ENCODE results near the gene CNTD1.

Gene CNTD1

DNA sequence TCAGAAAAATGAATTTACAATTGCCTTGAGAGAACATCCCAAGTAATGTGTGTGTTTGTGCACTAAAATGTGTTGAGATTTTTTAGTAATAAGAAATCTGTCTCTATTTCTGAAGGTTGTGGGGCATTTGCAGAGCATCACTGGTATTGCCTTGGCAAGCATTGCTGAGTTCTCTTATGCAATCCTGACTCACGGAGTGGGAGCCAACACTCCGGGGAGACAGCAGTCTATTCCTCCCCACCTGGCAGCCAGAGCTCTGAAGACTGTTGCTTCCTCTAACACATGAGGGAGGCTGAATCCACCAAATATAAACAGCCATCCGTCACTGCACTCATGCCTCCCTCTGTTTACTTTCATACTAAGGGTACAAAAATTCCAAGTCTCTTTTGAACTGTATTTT is 10.6 kb downstream of the CNTD1 start:
- DNase-seq (ENCODE audit: low read depth, low spot score): no peak
- no peak overlapping the region for H3K4me3 ChIP-seq
- no peaks in the 10 kb centered on the region for H3K9me3 ChIP-seq (ENCODE audit: low read depth, low read length)
- peaks cover 21% of the 10 kb centered on the region for H3K36me3 ChIP-seq (ENCODE audit: insufficient read depth, low read length)
- no peak overlapping the region for H3K27ac ChIP-seq
- TF ChIP-seq FOXP2 (optimal IDR thresholded peaks at IDR 0.05; ENCODE audit: control extremely low read depth, extremely low read length, insufficient read depth) (no peak), POLR2AphosphoS5 (IDR thresholded peaks at IDR 0.05; ENCODE audit: borderline replicate concordance, low read depth, low read length) (no peak), EZH2 (IDR thresholded peaks at IDR 0.05) (no peak)
- H3K9ac ChIP-seq (ENCODE audit: insufficient read length): no peak overlapping the region

- Histone ChIP-seq H3K27ac (peak overlapping the region; percentile 33; the same call in 1 of the 2 replicates), H3K4me3 (peak overlapping the region; percentile 32; the same call in 1 of the 2 replicates), H3K36me3 (ENCODE audit: insufficient read depth, low read length) (peaks cover 64% of the 10 kb centered on the region), H3K9ac (ENCODE audit: insufficient read length) (peak overlapping the region; percentile 13), H3K9me3 (ENCODE audit: low read depth, low read length) (no peaks in the 10 kb centered on the region)
- DNase-seq (ENCODE audit: low read depth, low spot score): peak; percentile 47
- TF ChIP-seq EZH2 (IDR thresholded peaks at IDR 0.05) (no peak), POLR2AphosphoS5 (IDR thresholded peaks at IDR 0.05; ENCODE audit: borderline replicate concordance, low read depth, low read length) (no peak), FOXP2 (optimal IDR thresholded peaks at IDR 0.05; ENCODE audit: control extremely low read depth, extremely low read length, insufficient read depth) (no peak)
These were observed 16.2 kb downstream of the CNTD1 start for GRCh38 chr17:42814633-42815399.

DNA sequence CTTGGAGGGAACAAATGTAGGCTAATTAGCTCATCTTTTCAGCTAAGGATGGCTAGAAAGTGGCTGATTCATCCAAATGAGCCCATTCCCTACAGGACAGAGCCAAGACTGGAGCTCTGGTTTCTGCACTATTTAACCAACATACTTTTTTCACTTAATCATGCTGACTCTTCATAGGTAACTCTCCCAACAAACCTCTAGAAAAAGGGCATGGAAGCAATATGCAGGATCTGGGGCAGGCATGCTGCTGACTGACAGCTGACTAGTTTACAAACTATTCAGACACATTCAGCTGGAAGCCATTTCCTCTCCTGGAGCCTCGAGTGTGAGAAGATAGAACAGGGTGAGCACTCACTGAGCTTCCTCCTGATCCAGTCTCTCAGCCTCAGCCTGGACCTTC is 19.2 kb downstream of the CNTD1 start:
- H3K36me3 ChIP-seq (ENCODE audit: insufficient read depth, low read length): peaks cover 66% of the 10 kb centered on the region
- no peak for DNase-seq (ENCODE audit: low read depth, low spot score)

DNA sequence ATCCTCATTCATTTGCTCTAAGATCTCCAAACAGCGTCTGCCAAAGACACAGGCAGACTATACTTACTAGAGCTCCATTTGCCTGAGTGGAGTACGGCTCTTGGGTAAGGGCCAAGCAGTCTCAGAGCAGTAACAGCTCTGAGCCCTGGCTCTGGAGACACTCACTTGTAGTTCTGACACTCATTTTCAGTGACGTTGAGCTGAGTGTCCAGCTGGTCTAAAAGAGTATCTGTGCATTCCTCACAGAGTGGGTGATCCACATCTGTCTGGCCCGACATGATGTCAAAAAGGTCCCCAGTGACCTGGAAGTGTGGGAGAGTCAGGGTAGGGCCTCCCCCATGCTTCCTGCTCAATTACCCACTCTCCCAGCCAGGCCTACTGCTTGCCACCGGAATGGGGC is 19.7 kb downstream of the CNTD1 start:
- Histone ChIP-seq H3K27ac (no peak overlapping the region), H3K36me3 (ENCODE audit: insufficient read depth, low read length) (peaks cover 64% of the 10 kb centered on the region), H3K9me3 (ENCODE audit: low read depth, low read length) (no peaks in the 10 kb centered on the region), H3K9ac (ENCODE audit: insufficient read length) (no peak overlapping the region), H3K4me3 (no peak overlapping the region)
- no peak for TF ChIP-seq POLR2AphosphoS5 (IDR thresholded peaks at IDR 0.05; ENCODE audit: borderline replicate concordance, low read depth, low read length)
- DNase-seq (ENCODE audit: low read depth, low spot score): no peak

More for the DNA sequence above, 19.2 kb downstream of the CNTD1 start:
- TF ChIP-seq FOXP2 (optimal IDR thresholded peaks at IDR 0.05; ENCODE audit: control extremely low read depth, extremely low read length, insufficient read depth): no peak
- no peak for TF ChIP-seq POLR2AphosphoS5 (IDR thresholded peaks at IDR 0.05; ENCODE audit: borderline replicate concordance, low read depth, low read length)
- TF ChIP-seq EZH2 (IDR thresholded peaks at IDR 0.05): no peak
- Histone ChIP-seq H3K27ac (no peak overlapping the region), H3K9me3 (ENCODE audit: low read depth, low read length) (no peaks in the 10 kb centered on the region), H3K4me3 (no peak overlapping the region), H3K9ac (ENCODE audit: insufficient read length) (no peak overlapping the region)

- peaks cover 51% of the 10 kb centered on the region for H3K36me3 ChIP-seq (ENCODE audit: insufficient read depth, low read length)
- DNase-seq (ENCODE audit: low read depth, low spot score): no peak
- TF ChIP-seq EZH2 (IDR thresholded peaks at IDR 0.05): no peak
- TF ChIP-seq POLR2AphosphoS5 (IDR thresholded peaks at IDR 0.05; ENCODE audit: borderline replicate concordance, low read depth, low read length): no peak
- no peak for TF ChIP-seq FOXP2 (optimal IDR thresholded peaks at IDR 0.05; ENCODE audit: control extremely low read depth, extremely low read length, insufficient read depth)
These were observed 21.4 kb downstream of the CNTD1 start for GRCh38 chr17:42819939-42820535.

DNA sequence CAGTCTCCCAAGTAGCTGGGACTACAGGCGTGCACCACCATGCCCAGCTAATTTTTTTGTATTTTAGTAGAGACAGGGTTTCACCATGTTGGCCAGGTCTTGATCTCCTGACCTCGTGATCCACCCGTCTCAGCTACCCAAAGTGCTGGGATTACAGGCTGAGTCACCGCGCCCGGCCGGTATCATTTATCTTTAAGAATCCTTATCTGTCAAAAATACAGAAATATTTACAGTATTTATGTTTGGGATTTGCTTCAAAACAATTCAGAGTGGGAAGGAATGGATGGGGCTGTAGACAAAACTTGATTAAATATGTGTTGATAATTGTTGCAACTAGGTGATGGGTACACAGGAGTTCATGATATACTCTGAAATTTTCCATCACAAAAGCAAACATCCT is 22.5 kb downstream of the CNTD1 start:
- Histone ChIP-seq H3K36me3 (ENCODE audit: insufficient read depth, low read length) (peaks cover 44% of the 10 kb centered on the region), H3K9me3 (ENCODE audit: low read depth, low read length) (no peaks in the 10 kb centered on the region), H3K9ac (ENCODE audit: insufficient read length) (no peak overlapping the region), H3K4me3 (no peak overlapping the region), H3K27ac (no peak overlapping the region)
- TF ChIP-seq POLR2AphosphoS5 (IDR thresholded peaks at IDR 0.05; ENCODE audit: borderline replicate concordance, low read depth, low read length) (no peak), FOXP2 (optimal IDR thresholded peaks at IDR 0.05; ENCODE audit: control extremely low read depth, extremely low read length, insufficient read depth) (no peak), EZH2 (IDR thresholded peaks at IDR 0.05) (no peak)
- DNase-seq (ENCODE audit: low read depth, low spot score): no peak

More at GRCh38 chr17:42819939-42820535, 21.4 kb downstream of the CNTD1 start:
- Histone ChIP-seq H3K27ac (no peak overlapping the region), H3K4me3 (no peak overlapping the region), H3K9ac (ENCODE audit: insufficient read length) (no peak overlapping the region), H3K9me3 (ENCODE audit: low read depth, low read length) (no peaks in the 10 kb centered on the region)

DNA sequence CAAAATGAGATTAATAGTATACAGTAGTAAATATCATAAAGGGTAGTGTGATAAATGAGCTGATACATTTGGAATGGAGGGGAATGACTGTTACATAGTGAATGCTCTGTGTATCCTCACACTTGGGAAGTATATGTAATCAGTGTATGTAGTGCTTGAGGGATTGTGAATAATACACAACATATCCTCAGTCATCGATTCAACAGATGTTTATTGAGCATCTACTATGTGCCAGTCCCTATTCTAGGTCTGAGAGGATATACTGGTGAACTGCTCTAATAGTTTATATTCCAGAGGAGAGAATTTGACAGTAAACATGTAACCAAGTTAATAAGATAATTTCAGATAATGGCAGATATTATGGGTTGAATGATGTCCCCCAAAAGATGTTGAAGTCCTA is 28.8 kb downstream of the CNTD1 start:
- H3K9ac ChIP-seq (ENCODE audit: insufficient read length): no peak overlapping the region
- no peak overlapping the region for H3K4me3 ChIP-seq
- no peak for DNase-seq (ENCODE audit: low read depth, low spot score)
- no peaks in the 10 kb centered on the region for H3K36me3 ChIP-seq (ENCODE audit: insufficient read depth, low read length)
- no peak overlapping the region for H3K27ac ChIP-seq
- no peaks in the 10 kb centered on the region for H3K9me3 ChIP-seq (ENCODE audit: low read depth, low read length)
- TF ChIP-seq FOXP2 (optimal IDR thresholded peaks at IDR 0.05; ENCODE audit: control extremely low read depth, extremely low read length, insufficient read depth) (no peak), EZH2 (IDR thresholded peaks at IDR 0.05) (no peak), POLR2AphosphoS5 (IDR thresholded peaks at IDR 0.05; ENCODE audit: borderline replicate concordance, low read depth, low read length) (no peak)

DNA sequence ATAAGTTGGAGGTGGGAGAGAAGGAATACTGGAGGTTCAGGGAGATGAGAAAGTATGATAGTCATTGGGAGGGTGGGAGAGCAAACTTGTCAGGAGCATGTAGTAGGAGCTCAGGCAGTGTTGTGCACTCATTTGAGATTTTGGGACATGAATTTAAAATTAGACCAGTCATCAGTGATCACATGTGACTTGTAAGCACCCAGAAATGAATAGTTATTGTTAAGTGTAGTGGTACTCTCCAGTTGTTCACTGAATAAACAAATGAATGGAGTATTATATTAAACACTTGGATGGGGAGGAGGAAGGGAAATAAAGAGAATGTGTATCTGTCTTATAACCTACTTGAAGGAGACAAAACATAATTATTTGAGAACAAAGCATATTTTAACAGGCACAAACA is 32.3 kb downstream of the CNTD1 start:
- no peak for DNase-seq (ENCODE audit: low read depth, low spot score)
- Histone ChIP-seq H3K9ac (ENCODE audit: insufficient read length) (no peak overlapping the region), H3K9me3 (ENCODE audit: low read depth, low read length) (no peaks in the 10 kb centered on the region)

More for the DNA sequence above, 32.3 kb downstream of the CNTD1 start:
- TF ChIP-seq EZH2 (IDR thresholded peaks at IDR 0.05): no peak
- no peak for TF ChIP-seq POLR2AphosphoS5 (IDR thresholded peaks at IDR 0.05; ENCODE audit: borderline replicate concordance, low read depth, low read length)
- TF ChIP-seq FOXP2 (optimal IDR thresholded peaks at IDR 0.05; ENCODE audit: control extremely low read depth, extremely low read length, insufficient read depth): no peak
- no peak overlapping the region for H3K27ac ChIP-seq
- no peak overlapping the region for H3K4me3 ChIP-seq
- peaks cover 16% of the 10 kb centered on the region for H3K36me3 ChIP-seq (ENCODE audit: insufficient read depth, low read length)
